K562 (cell line): ENCODE measurements around the gene PSMD1. TPM values are rescaled to one million over a fixed set of nuclear protein-coding genes. Genes with fewer than 3 reads are reported as not detected.

ENCODE experiments used
- ATF1 ChIP-seq, 2 experiments: fragments of 450-650 bp in 1 of 2; IDR thresholded peaks; 2 replicates each; pipeline ENCODE4 v1.6.1; 2016; ENCODE audit warnings: missing compliant biosample characterization in 1 of 2, missing genetic modification characterization in 1 of 2
- BDP1 ChIP-seq: IDR thresholded peaks from 3 replicates; pipeline ENCODE4 v1.6.1; 2011; ENCODE audit not compliant: insufficient read length, insufficient read depth
- CBX8 ChIP-seq: fragments of 200-600 bp; sonication (generic); IDR thresholded peaks from 2 replicates; pipeline ENCODE4 v1.6.1; 2012; ENCODE audit warnings: borderline replicate concordance, mixed run types, low read depth, mild to moderate bottlenecking, moderate library complexity, mixed read lengths, low read length, control low read depth, inconsistent platforms; ENCODE audit not compliant: poor library complexity, severe bottlenecking; ENCODE audit errors: extremely low read depth
- CTCFL ChIP-seq: IDR thresholded peaks from 2 replicates; pipeline ENCODE4 v1.6.1; 2011; ENCODE audit warnings: borderline replicate concordance, low read depth, mild to moderate bottlenecking, moderate library complexity, low read length; ENCODE audit not compliant: insufficient read depth, poor library complexity, severe bottlenecking
- ELK1 ChIP-seq: sonication (generic); formaldehyde crosslinking; IDR thresholded peaks from 2 replicates; pipeline ENCODE4 v1.8.1; 2022; ENCODE audit warnings: missing genetic modification reagents
- EP300 ChIP-seq: IDR thresholded peaks from 2 replicates; pipeline ENCODE4 v1.6.1; 2012; ENCODE audit warnings: low read length, improper control_type of control experiment
- KLF6 ChIP-seq: fragments of 250-450 bp; sonication (Bioruptor Pico); IDR thresholded peaks from 2 replicates; pipeline ENCODE4 v1.4.0; 2020; ENCODE audit warnings: mild to moderate bottlenecking, moderate library complexity, borderline replicate concordance
- MGA ChIP-seq: fragments of 450-650 bp; IDR thresholded peaks from 2 replicates; pipeline ENCODE4 v1.6.1; 2016; ENCODE audit warnings: mild to moderate bottlenecking, moderate library complexity
- NCOA4 ChIP-seq: fragments of 450-650 bp; IDR thresholded peaks from 2 replicates; pipeline ENCODE4 v1.6.1; 2018; ENCODE audit warnings: mild to moderate bottlenecking; ENCODE audit not compliant: partially characterized antibody
- ZSCAN29 ChIP-seq: fragments of 450-650 bp; IDR thresholded peaks from 2 replicates; pipeline ENCODE4 v1.6.1; 2017
- polyA plus RNA-seq, 8 experiments: library from polyadenylated mRNA; depleted of rRNA in 4 of 8; stranded (reverse) in 5 of 8; unstranded in 3 of 8; fragments of >200 nt; fragmentation: Nextera tagmentation in 2 of 8; fragmentation: Illumina TruSeq in 1 of 8; extraction: Ambion mirVana in 2 of 8; extraction: Trizol in 1 of 8; gene quantifications; 2 replicates each; pipeline versions ENCODE4 v1.2.1 to v1.2.3, GENCODE V29; 2011 to 2014; ENCODE audit warnings: inconsistent platforms in 1 of 8, missing spikeins in 1 of 8
- total RNA-seq, 7 experiments: library from RNA; depleted of rRNA in 6 of 7; stranded (reverse); fragments of >200 nt in 6 of 7; fragmentation: Illumina TruSeq in 2 of 7; extraction: Trizol in 2 of 7; gene quantifications; 2 replicates each; pipeline versions ENCODE4 v1.2.1 to v1.2.3, GENCODE V29; 2011 to 2021; ENCODE audit warnings: low replicate concordance in 1 of 7

Gene PSMD1
- total and polyA plus RNA-seq, 9 of the 15 experiments (the other 6 are each of a cell fraction or from before 2014, with no cell fraction given), result 100 to 257 (median 147) TPM

GRCh38 chr2:231187736-231188505 lies 131.3 kb downstream of the PSMD1 start (continued):
- TF ChIP-seq MGA (peak; percentile 24; the same call in 1 of the 2 replicates), ELK1 (CRISPR knock-in tag) (no peak), CBX8 (no peak), BDP1 (no peak), CTCFL (no peak), KLF6 (CRISPR knock-in tag) (no peak), EP300 (no peak), ZSCAN29 (no peak), ATF1 (CRISPR knock-in tag; IDR thresholded peaks at IDR 0.05) (no peak), ATF1 (tag; IDR thresholded peaks at IDR 0.05) (no peak), NCOA4 (no peak)
